Choroid plexus epithelial cell (primary cell): ENCODE results near the gene PLXDC1.

Source experiments
- DNase-seq: peaks from one replicate; pipeline ENCODE4 v3.0.0-alpha.2; 2010; ENCODE audit warnings: low read depth
- H3K4me3 ChIP-seq: 2 replicates; pipeline ENCODE4 v1.5.1; 2011; ENCODE audit warnings: low read depth, mild to moderate bottlenecking, control low read depth, low read length, moderate library complexity
- CTCF ChIP-seq: conservative IDR thresholded peaks from 2 replicates; pipeline ENCODE4 v1.5.1; 2011; ENCODE audit warnings: low read depth, mild to moderate bottlenecking, control low read depth, inconsistent platforms, low read length, moderate library complexity

Gene PLXDC1

GRCh38 chr17:39082482-39082881, 69.0 kb downstream of the PLXDC1 start:
- peak; percentile 67 for DNase-seq
- TF ChIP-seq CTCF: no peak
- H3K4me3 ChIP-seq: no peak overlapping the region

GRCh38 chr17:39081851-39082250, 69.6 kb downstream of the PLXDC1 start:
- no peak for DNase-seq
- no peak overlapping the region for H3K4me3 ChIP-seq
- TF ChIP-seq CTCF: no peak

GRCh38 chr17:39080421-39081078, 70.9 kb downstream of the PLXDC1 start:
- DNase-seq: peak; percentile 45

GRCh38 chr17:39079836-39080235, 71.6 kb downstream of the PLXDC1 start:
- TF ChIP-seq CTCF: no peak
- no peak for DNase-seq
- H3K4me3 ChIP-seq: no peak overlapping the region

More at GRCh38 chr17:39080421-39081078, 70.9 kb downstream of the PLXDC1 start:
- TF ChIP-seq CTCF: no peak
- H3K4me3 ChIP-seq: no peak overlapping the region

GRCh38 chr17:39077866-39078265, 73.6 kb downstream of the PLXDC1 start:
- H3K4me3 ChIP-seq: no peak overlapping the region
- DNase-seq: no peak
- peak; percentile 38 for TF ChIP-seq CTCF

- no peak for TF ChIP-seq CTCF
- no peak for DNase-seq
- H3K4me3 ChIP-seq: no peak overlapping the region
Observed at GRCh38 chr17:39077252-39077651, 74.2 kb downstream of the PLXDC1 start.

- no peak overlapping the region for H3K4me3 ChIP-seq
- TF ChIP-seq CTCF: no peak
- no peak for DNase-seq
Observed at GRCh38 chr17:39074676-39075075, 76.8 kb downstream of the PLXDC1 start.
